Mesenchymal stem cell (in vitro differentiated cells and primary cell): ENCODE results near the gene KCTD2.
"Not testable (repeated sequence)": the region's sequence is repeated elsewhere in the genome, so short reads cannot be mapped to it uniquely, and the experiment has no call there.

Experiments used
- DNase-seq: peaks from one replicate; pipeline ENCODE4 v3.0.0-alpha.2; 2013
- H2AFZ ChIP-seq: one replicate; pipeline ENCODE4 v1.6.1; 2013; ENCODE audit warnings: low read depth, mild to moderate bottlenecking, control low read depth, inconsistent platforms, low read length, moderate library complexity
- H2AK5ac ChIP-seq: 2 replicates; pipeline ENCODE4 v1.6.1; 2013; ENCODE audit warnings: low read length, moderate library complexity, mild to moderate bottlenecking, inconsistent platforms; ENCODE audit not compliant: severe bottlenecking
- H2BK120ac ChIP-seq: one replicate; pipeline ENCODE4 v1.6.1; 2013; ENCODE audit warnings: low read depth, mild to moderate bottlenecking, inconsistent platforms, low read length, moderate library complexity
- H2BK12ac ChIP-seq, 2 experiments: one replicate each; pipeline ENCODE4 v1.6.1; 2013; ENCODE audit warnings: inconsistent platforms in 2 of 2, low read length in 2 of 2, mild to moderate bottlenecking in 2 of 2, moderate library complexity in 2 of 2, control low read depth in 1 of 2
- H2BK15ac ChIP-seq: one replicate; pipeline ENCODE4 v1.6.1; 2013; ENCODE audit warnings: mild to moderate bottlenecking, low read depth, inconsistent platforms; ENCODE audit not compliant: poor library complexity, severe bottlenecking
- H2BK5ac ChIP-seq: 2 replicates; pipeline ENCODE4 v1.6.1; 2013; ENCODE audit warnings: low read depth, mild to moderate bottlenecking, low read length, control low read depth, inconsistent platforms; ENCODE audit not compliant: poor library complexity, severe bottlenecking
- H3K14ac ChIP-seq, 2 experiments: one replicate each; pipeline ENCODE4 v1.6.1; 2013; ENCODE audit warnings: inconsistent platforms in 2 of 2, low read length in 2 of 2, control low read depth in 1 of 2, mild to moderate bottlenecking in 1 of 2, moderate library complexity in 1 of 2
- H3K18ac ChIP-seq, 2 experiments: one replicate each; pipeline ENCODE4 v1.6.1; 2013; ENCODE audit warnings: inconsistent platforms in 2 of 2, low read length in 2 of 2, control low read depth in 1 of 2, low read depth in 1 of 2, mild to moderate bottlenecking in 1 of 2
- H3K23ac ChIP-seq, 2 experiments: one replicate each; pipeline ENCODE4 v1.6.1; 2013; ENCODE audit warnings: inconsistent platforms in 2 of 2, low read length in 2 of 2, mild to moderate bottlenecking in 2 of 2, moderate library complexity in 2 of 2, control low read depth in 1 of 2
- H3K27ac ChIP-seq: 2 replicates; pipeline ENCODE4 v1.5.1; 2013; ENCODE audit warnings: mild to moderate bottlenecking, moderate library complexity, low read length, control low read depth, inconsistent platforms; ENCODE audit not compliant: poor library complexity, severe bottlenecking
- H3K27me3 ChIP-seq, 2 experiments: 2 replicates each; pipeline versions ENCODE4 v1.6.1 to v1.7.0; 2013; ENCODE audit warnings: low read length in 2 of 2, mild to moderate bottlenecking in 2 of 2, moderate library complexity in 2 of 2, control low read depth in 1 of 2, inconsistent platforms in 1 of 2; ENCODE audit not compliant: control insufficient read depth in 1 of 2, insufficient read depth in 1 of 2
- H3K36me3 ChIP-seq, 2 experiments: 2 replicates each; pipeline versions ENCODE4 v1.6.1 to v1.7.0; 2013; ENCODE audit warnings: low read length in 2 of 2, control low read depth in 1 of 2, inconsistent platforms in 1 of 2, low read depth in 1 of 2, mild to moderate bottlenecking in 1 of 2; ENCODE audit not compliant: insufficient read depth in 2 of 2, control insufficient read depth in 1 of 2
- H3K4ac ChIP-seq, 2 experiments: one replicate each; pipeline ENCODE4 v1.6.1; 2013; ENCODE audit warnings: inconsistent platforms in 2 of 2, low read length in 2 of 2, mild to moderate bottlenecking in 2 of 2, moderate library complexity in 2 of 2, control low read depth in 1 of 2, low read depth in 1 of 2
- H3K4me1 ChIP-seq: 2 replicates; pipeline ENCODE4 v1.6.1; 2013; ENCODE audit warnings: low read depth, low read length, control low read depth; ENCODE audit not compliant: control insufficient read depth, insufficient read depth
- H3K4me2 ChIP-seq: 2 replicates; pipeline ENCODE4 v1.6.1; 2013; ENCODE audit warnings: low read length, mild to moderate bottlenecking, inconsistent platforms; ENCODE audit not compliant: poor library complexity, severe bottlenecking
- H3K4me3 ChIP-seq, 2 experiments: 2 replicates each; pipeline versions ENCODE4 v1.5.1 to v1.7.0; 2013; ENCODE audit warnings: low read length in 2 of 2, mild to moderate bottlenecking in 2 of 2, control low read depth in 1 of 2, low read depth in 1 of 2; ENCODE audit not compliant: insufficient read depth in 1 of 2
- H3K79me1 ChIP-seq: replicated peaks from 2 replicates; pipeline ENCODE4 v1.6.1; 2013; ENCODE audit warnings: mild to moderate bottlenecking, control low read depth, low read length, inconsistent platforms; ENCODE audit not compliant: poor library complexity, severe bottlenecking
- H3K9ac ChIP-seq: 2 replicates; pipeline ENCODE4 v1.7.0; 2013; ENCODE audit warnings: mild to moderate bottlenecking, low read length, moderate library complexity
- H3K9me3 ChIP-seq: 2 replicates; pipeline ENCODE4 v1.7.0; 2013; ENCODE audit warnings: mild to moderate bottlenecking, low read length; ENCODE audit not compliant: control insufficient read depth
- H4K8ac ChIP-seq: one replicate; pipeline ENCODE4 v1.6.1; 2013; ENCODE audit warnings: inconsistent platforms, mild to moderate bottlenecking, low read length, moderate library complexity
- H4K91ac ChIP-seq: one replicate; pipeline ENCODE4 v1.6.1; 2013; ENCODE audit warnings: mild to moderate bottlenecking, low read length, inconsistent platforms
- WGBS: methylation state at CpG from one replicate; pipeline ENCODE4 v1.1.7; 2013; ENCODE audit warnings: mixed read lengths; 5-methylcytosine and 5-hydroxymethylcytosine counted together

The KCTD2 gene

DNA sequence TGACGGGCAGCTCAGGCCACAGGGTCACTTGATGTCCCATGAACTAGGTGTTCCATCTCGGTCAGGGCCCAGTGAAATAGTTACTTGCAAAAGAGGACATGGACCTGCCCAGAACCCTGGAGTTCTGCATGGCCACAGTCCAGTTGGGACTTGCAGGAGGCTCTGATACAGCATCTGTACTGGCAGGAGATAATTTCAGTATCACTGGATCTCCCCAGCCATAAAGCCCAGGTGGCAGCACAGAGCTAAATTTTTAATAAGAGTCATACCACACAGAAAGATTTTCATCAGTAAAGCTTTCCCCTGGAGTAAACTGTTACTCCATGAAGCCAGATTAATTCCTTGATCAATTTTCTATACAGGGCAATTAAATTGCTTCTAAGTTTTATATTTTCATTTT, 22.8 kb downstream of the KCTD2 start:
- Histone ChIP-seq H3K14ac (no peak overlapping the region), H3K4ac (no peak overlapping the region), H3K18ac (no peak overlapping the region), H2BK120ac (no peak overlapping the region), H3K23ac (no peak overlapping the region), H2BK5ac (no peak overlapping the region), H2BK12ac (no peak overlapping the region), H4K91ac (no peak overlapping the region), H3K9ac (no peak overlapping the region), H2AK5ac (peak overlapping the region; percentile 69), H3K36me3 (peaks cover 7% of the 10 kb centered on the region in 2 experiments), H3K27me3 (no peaks in the 10 kb centered on the region), H3K4me2 (no peak overlapping the region), H2BK15ac (no peak overlapping the region), H2AFZ (no peak overlapping the region), H4K8ac (no peak overlapping the region), H3K4me1 (peaks cover 12% of the 10 kb centered on the region), H3K9me3 (no peaks in the 10 kb centered on the region), H3K4me3 (no peak overlapping the region), H3K27ac (no peak overlapping the region), H3K79me1 (peaks cover 5% of the 10 kb centered on the region)
- peak; percentile 34 for DNase-seq
- WGBS = 98% methylated on average over 2 of the region's 2 CpGs

DNA sequence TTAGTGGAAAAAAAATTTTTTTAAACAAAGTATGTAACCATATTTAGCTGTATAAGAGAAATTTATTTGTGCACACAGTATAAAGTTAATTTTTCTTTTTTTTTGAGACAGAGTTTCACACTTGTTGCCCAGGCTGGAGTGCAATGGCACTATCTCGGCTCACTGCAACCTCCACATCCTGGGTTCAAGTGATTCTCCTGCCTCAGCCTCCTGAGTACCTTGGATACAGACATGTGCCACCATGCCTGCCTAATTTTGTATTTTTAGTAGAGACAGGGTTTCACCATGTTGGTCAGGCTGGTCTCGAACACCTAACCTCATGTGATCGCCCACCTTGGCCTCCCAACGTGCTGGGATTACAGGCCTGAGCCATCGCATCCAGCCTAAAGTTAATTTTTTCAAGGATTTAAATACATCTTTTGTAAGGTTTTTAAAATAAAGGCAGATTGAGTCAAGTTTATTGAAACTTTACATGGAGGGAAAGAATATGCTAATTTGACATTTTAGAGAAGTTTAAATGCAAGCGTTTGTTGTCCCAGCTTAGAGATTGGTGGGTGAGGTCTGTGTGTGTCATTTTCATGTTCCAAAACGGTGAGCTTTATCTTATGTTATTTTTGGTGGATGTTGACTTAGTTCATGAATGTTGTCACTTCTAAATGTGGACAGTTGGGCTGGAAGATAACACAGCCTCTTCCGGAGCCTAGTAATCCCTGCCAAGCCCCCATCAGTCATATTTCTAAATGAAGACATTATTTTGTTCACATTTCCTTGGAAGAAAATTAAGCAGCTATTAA, 24.6 kb downstream of the KCTD2 start:
- H3K9me3 ChIP-seq, H2AFZ ChIP-seq, H3K18ac ChIP-seq, H4K8ac ChIP-seq, H3K36me3 ChIP-seq, H3K79me1 ChIP-seq, H2BK12ac ChIP-seq, H3K4me3 ChIP-seq, DNase-seq, H3K27ac ChIP-seq, H3K9ac ChIP-seq, H4K91ac ChIP-seq, H3K4me1 ChIP-seq, H3K23ac ChIP-seq, H2BK15ac ChIP-seq, H2BK120ac ChIP-seq, H3K4me2 ChIP-seq, H2BK5ac ChIP-seq, H3K27me3 ChIP-seq, H2AK5ac ChIP-seq, H3K14ac ChIP-seq, H3K4ac ChIP-seq: not testable (repeated sequence)
- WGBS = 93% methylated on average over 7 of the region's 8 CpGs

DNA sequence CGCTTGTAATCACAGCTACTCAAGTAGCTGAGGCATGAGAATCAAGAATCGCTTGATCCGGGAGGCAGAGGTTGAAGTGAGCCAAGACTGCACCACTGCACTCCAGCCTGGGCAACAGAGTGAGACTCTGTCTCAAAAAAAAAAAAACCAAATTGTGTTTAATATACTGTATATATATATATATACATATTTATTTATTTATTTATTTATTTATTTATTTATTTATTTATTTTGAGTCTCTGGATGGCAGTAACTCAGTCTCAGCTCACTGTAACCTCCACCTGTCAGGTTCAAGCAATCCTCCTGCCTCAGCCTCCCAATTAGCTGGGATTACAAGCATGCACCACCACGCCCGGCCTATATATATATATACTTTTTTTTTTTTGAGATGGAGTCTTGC, 25.9 kb downstream of the KCTD2 start:
- WGBS = 97% methylated on average over 3 of the region's 5 CpGs
- not testable (repeated sequence) for H3K14ac ChIP-seq, H2BK15ac ChIP-seq

DNA sequence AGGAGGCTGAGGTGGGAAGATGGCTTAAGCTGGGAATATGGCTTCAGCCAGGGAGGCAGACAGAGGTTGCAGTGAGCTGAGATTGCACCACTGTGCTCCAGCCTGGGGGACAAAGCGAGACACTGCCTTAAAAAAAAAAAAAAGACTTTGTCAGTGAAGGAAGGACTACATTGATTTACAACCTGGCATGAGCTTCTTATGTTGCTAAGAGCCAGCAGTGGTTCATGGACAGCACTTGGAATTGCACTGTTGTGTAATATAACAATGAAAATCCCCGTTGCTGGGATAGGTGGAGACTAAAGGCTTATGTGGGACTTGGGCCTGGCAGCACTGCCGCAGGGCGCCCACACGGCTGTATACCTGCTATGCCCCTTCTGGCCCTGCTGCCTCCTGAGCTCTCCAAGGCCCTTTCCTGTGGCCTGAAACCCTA, 26.6 kb downstream of the KCTD2 start:
- Histone ChIP-seq H2BK5ac (no peak overlapping the region), H3K18ac (peak overlapping the region in 1 of 2 experiments; percentile 72), H3K36me3 (peaks cover 0 to 2% of the 10 kb centered on the region in 2 experiments), H2BK120ac (no peak overlapping the region), H3K14ac (no peak overlapping the region), H3K27ac (no peak overlapping the region), H2AFZ (no peak overlapping the region), H3K4me2 (no peak overlapping the region), H4K8ac (no peak overlapping the region), H2BK15ac (no peak overlapping the region), H4K91ac (no peak overlapping the region), H2BK12ac (peak overlapping the region in 1 of 2 experiments; percentile 63), H3K4ac (no peak overlapping the region), H3K27me3 (no peaks in the 10 kb centered on the region), H2AK5ac (peak overlapping the region; percentile 39), H3K23ac (no peak overlapping the region), H3K4me3 (no peak overlapping the region), H3K9ac (no peak overlapping the region), H3K4me1 (peaks cover 22% of the 10 kb centered on the region), H3K9me3 (no peaks in the 10 kb centered on the region), H3K79me1 (peaks cover 2% of the 10 kb centered on the region)
- DNase-seq = peak; percentile 66
- 75% methylated on average over 5 of the region's 5 CpGs for WGBS

More for the DNA sequence above, 25.9 kb downstream of the KCTD2 start:
- not testable (repeated sequence) for H3K79me1 ChIP-seq, H3K27me3 ChIP-seq, H4K8ac ChIP-seq, H2BK12ac ChIP-seq, DNase-seq, H2BK5ac ChIP-seq, H2AFZ ChIP-seq, H2AK5ac ChIP-seq, H4K91ac ChIP-seq, H3K4ac ChIP-seq, H3K9ac ChIP-seq, H3K4me3 ChIP-seq, H2BK120ac ChIP-seq, H3K23ac ChIP-seq, H3K9me3 ChIP-seq, H3K4me2 ChIP-seq, H3K36me3 ChIP-seq, H3K18ac ChIP-seq, H3K27ac ChIP-seq
- H3K4me1 ChIP-seq = peaks cover 19% of the 10 kb centered on the region
